ENCODE results near the gene AP1B1. TPM values are rescaled to one million over a fixed set of nuclear protein-coding genes. Genes with fewer than 3 reads are reported as not detected.

Gene AP1B1
- total RNA-seq, 6 experiments from 2014 or later = 89.1 to 101 (median 89.9) TPM

- Mint-ChIP-seq H3K27me3 (ENCODE audit: insufficient read depth) (peaks cover 21% of the 10 kb centered on the region), H3K27ac (no peak overlapping the region), H3K9me3 (no peaks in the 10 kb centered on the region), H3K36me3 (ENCODE audit: low read depth) (peaks cover 4% of the 10 kb centered on the region; the same call in 1 of the 2 replicates), H3K4me1 (ENCODE audit: low read depth) (peaks cover 22% of the 10 kb centered on the region), H3K4me3 (no peak overlapping the region)
- no peak for TF ChIP-seq CTCF (IDR thresholded peaks at IDR 0.05)
- no peak for DNase-seq
Measured at GRCh38 chr22:29313576-29314466, 74.5 kb downstream of the AP1B1 start.

GRCh38 chr22:29313126-29313575 is 75.2 kb downstream of the AP1B1 start:
- Mint-ChIP-seq H3K4me3 (no peak overlapping the region), H3K9me3 (no peaks in the 10 kb centered on the region), H3K4me1 (ENCODE audit: low read depth) (peaks cover 29% of the 10 kb centered on the region), H3K27me3 (ENCODE audit: insufficient read depth) (peaks cover 21% of the 10 kb centered on the region), H3K36me3 (ENCODE audit: low read depth) (peaks cover 4% of the 10 kb centered on the region; the same call in 1 of the 2 replicates), H3K27ac (peak overlapping the region; percentile 65; the same call in 1 of the 2 replicates)
- no peak for DNase-seq
- TF ChIP-seq CTCF (IDR thresholded peaks at IDR 0.05) = peak; percentile 83

GRCh38 chr22:29312218-29313125 is 75.9 kb downstream of the AP1B1 start:
- DNase-seq = no peak
- Mint-ChIP-seq H3K27ac (peak overlapping the region; percentile 84), H3K27me3 (ENCODE audit: insufficient read depth) (peaks cover 21% of the 10 kb centered on the region), H3K36me3 (ENCODE audit: low read depth) (peaks cover 4% of the 10 kb centered on the region; the same call in 1 of the 2 replicates), H3K4me3 (no peak overlapping the region), H3K9me3 (no peaks in the 10 kb centered on the region), H3K4me1 (ENCODE audit: low read depth) (peaks cover 30% of the 10 kb centered on the region)
- no peak for TF ChIP-seq CTCF (IDR thresholded peaks at IDR 0.05)

GRCh38 chr22:29311464-29312217 is 76.7 kb downstream of the AP1B1 start:
- Mint-ChIP-seq H3K27ac (peak overlapping the region; percentile 98), H3K36me3 (ENCODE audit: low read depth) (peaks cover 4% of the 10 kb centered on the region; the same call in 1 of the 2 replicates), H3K9me3 (no peaks in the 10 kb centered on the region), H3K4me1 (ENCODE audit: low read depth) (peaks cover 30% of the 10 kb centered on the region), H3K4me3 (peak overlapping the region; percentile 63; the same call in 1 of the 2 replicates), H3K27me3 (ENCODE audit: insufficient read depth) (peaks cover 18% of the 10 kb centered on the region)
- no peak for DNase-seq
- no peak for TF ChIP-seq CTCF (IDR thresholded peaks at IDR 0.05)
